T-helper 2 cell treated with Interferon-gamma antibody and Interleukin-4, amounts not matched to agents 5 μg/mL and 100 μg/mL, for 36 hours (primary cell): ENCODE measurements around the gene DHH.
"Not testable (repeated sequence)": the region's sequence is repeated elsewhere in the genome, so short reads cannot be mapped to it uniquely, and the experiment has no call there.

ENCODE experiments used
- DNase-seq: peaks from one replicate; pipeline ENCODE4 v3.0.0; 2021; ENCODE audit warnings: low spot score
- H3K27ac Mint-ChIP-seq: one replicate; pipeline ENCODE4 v1.8.0; 2021; ENCODE audit warnings: mild to moderate bottlenecking, mixed read lengths
- H3K27me3 Mint-ChIP-seq: one replicate; pipeline ENCODE4 v1.8.0; 2021; ENCODE audit warnings: low read depth, mixed read lengths
- H3K36me3 Mint-ChIP-seq: one replicate; pipeline ENCODE4 v1.8.0; 2021; ENCODE audit warnings: low read depth, mixed read lengths
- H3K4me1 Mint-ChIP-seq: one replicate; pipeline ENCODE4 v1.8.0; 2021; ENCODE audit warnings: low read depth, mixed read lengths
- H3K4me3 Mint-ChIP-seq: one replicate; pipeline ENCODE4 v1.8.0; 2022; ENCODE audit warnings: mild to moderate bottlenecking, moderate library complexity, mixed read lengths
- H3K9me3 Mint-ChIP-seq: one replicate; pipeline ENCODE4 v1.8.0; 2021; ENCODE audit warnings: mixed read lengths

DHH gene

GRCh38 chr12:49094160-49094974 is at the start of gene DHH:
Gene DHH (minus strand): TSS chr12:49094801. CDS start chr12:49094512, 289 bp downstream.
- H3K9me3 Mint-ChIP-seq: no peaks in the 10 kb centered on the region
- peaks cover 31% of the 10 kb centered on the region for H3K4me1 Mint-ChIP-seq
- no peak within 1 kb of the TSS for H3K4me3 Mint-ChIP-seq
- no peak for DNase-seq
- peaks cover 9% of the 10 kb centered on the region for H3K36me3 Mint-ChIP-seq
- no peak within 1 kb of the TSS for H3K27ac Mint-ChIP-seq
- peaks cover 62% of the 10 kb centered on the region for H3K27me3 Mint-ChIP-seq

- no peaks in the 10 kb centered on the region for H3K4me1 Mint-ChIP-seq
- H3K36me3 Mint-ChIP-seq: peaks cover 5% of the 10 kb centered on the region
- no peak overlapping the region for H3K4me3 Mint-ChIP-seq
- H3K9me3 Mint-ChIP-seq: no peaks in the 10 kb centered on the region
- no peak overlapping the region for H3K27ac Mint-ChIP-seq
- no peak for DNase-seq
- H3K27me3 Mint-ChIP-seq: no peaks in the 10 kb centered on the region
Measured at GRCh38 chr12:49144384-49144783, 49.8 kb upstream of the DHH start.

- H3K27ac Mint-ChIP-seq: no peak overlapping the region
- no peaks in the 10 kb centered on the region for H3K27me3 Mint-ChIP-seq
- DNase-seq: no peak
- H3K4me3 Mint-ChIP-seq: no peak overlapping the region
- no peaks in the 10 kb centered on the region for H3K9me3 Mint-ChIP-seq
- peaks cover 4% of the 10 kb centered on the region for H3K36me3 Mint-ChIP-seq
- peaks cover 7% of the 10 kb centered on the region for H3K4me1 Mint-ChIP-seq
Measured at GRCh38 chr12:49138999-49139398, 44.4 kb upstream of the DHH start.

GRCh38 chr12:49138587-49138986 is 44.0 kb upstream of the DHH start:
- no peaks in the 10 kb centered on the region for H3K27me3 Mint-ChIP-seq
- H3K4me1 Mint-ChIP-seq: peaks cover 9% of the 10 kb centered on the region
- no peak for DNase-seq
- peaks cover 4% of the 10 kb centered on the region for H3K36me3 Mint-ChIP-seq
- H3K4me3 Mint-ChIP-seq: no peak overlapping the region
- H3K9me3 Mint-ChIP-seq: no peaks in the 10 kb centered on the region
- no peak overlapping the region for H3K27ac Mint-ChIP-seq

- Mint-ChIP-seq H3K27ac (no peak overlapping the region), H3K27me3 (no peaks in the 10 kb centered on the region), H3K4me3 (no peak overlapping the region)
Measured at GRCh38 chr12:49137476-49137875, 42.9 kb upstream of the DHH start.

GRCh38 chr12:49136997-49137396 is 42.4 kb upstream of the DHH start:
- peaks cover 23% of the 10 kb centered on the region for H3K4me1 Mint-ChIP-seq
- not testable (repeated sequence) for DNase-seq, H3K27ac Mint-ChIP-seq, H3K9me3 Mint-ChIP-seq, H3K27me3 Mint-ChIP-seq, H3K4me3 Mint-ChIP-seq, H3K36me3 Mint-ChIP-seq

More at GRCh38 chr12:49137476-49137875, 42.9 kb upstream of the DHH start:
- Mint-ChIP-seq H3K4me1 (peaks cover 19% of the 10 kb centered on the region), H3K9me3 (no peaks in the 10 kb centered on the region), H3K36me3 (peaks cover 4% of the 10 kb centered on the region)
- no peak for DNase-seq

GRCh38 chr12:49133590-49133989 is 39.0 kb upstream of the DHH start:
- peak overlapping the region; percentile 21 for H3K4me3 Mint-ChIP-seq
- H3K27me3 Mint-ChIP-seq: peaks cover 3% of the 10 kb centered on the region
- peaks cover 27% of the 10 kb centered on the region for H3K36me3 Mint-ChIP-seq
- H3K9me3 Mint-ChIP-seq: no peaks in the 10 kb centered on the region
- H3K4me1 Mint-ChIP-seq: peaks cover 29% of the 10 kb centered on the region
- peak overlapping the region; percentile 20 for H3K27ac Mint-ChIP-seq
- DNase-seq: no peak

GRCh38 chr12:49133014-49133413 is 38.4 kb upstream of the DHH start:
- Mint-ChIP-seq H3K4me3 (peak overlapping the region; percentile 92), H3K36me3 (peaks cover 32% of the 10 kb centered on the region), H3K27me3 (peaks cover 3% of the 10 kb centered on the region), H3K27ac (no peak overlapping the region), H3K4me1 (peaks cover 27% of the 10 kb centered on the region), H3K9me3 (no peaks in the 10 kb centered on the region)
- no peak for DNase-seq

GRCh38 chr12:49131894-49132461 is 37.4 kb upstream of the DHH start:
- Mint-ChIP-seq H3K9me3 (no peaks in the 10 kb centered on the region), H3K27ac (peak overlapping the region; percentile 94), H3K36me3 (peaks cover 42% of the 10 kb centered on the region), H3K4me1 (peaks cover 36% of the 10 kb centered on the region), H3K27me3 (peaks cover 3% of the 10 kb centered on the region), H3K4me3 (peak overlapping the region; percentile 92)
- no peak for DNase-seq

GRCh38 chr12:49131051-49131893 is 36.7 kb upstream of the DHH start, which contains the start of gene TUBA1B:
Gene TUBA1B (minus strand): TSS chr12:49131395. CDS start chr12:49131300, 95 bp downstream.
- Mint-ChIP-seq H3K4me3 (peak within 1 kb of the TSS; percentile 99), H3K4me1 (peaks cover 37% of the 10 kb centered on the region), H3K9me3 (no peaks in the 10 kb centered on the region), H3K36me3 (peaks cover 46% of the 10 kb centered on the region), H3K27ac (peak within 1 kb of the TSS; percentile 98), H3K27me3 (peaks cover 3% of the 10 kb centered on the region)
- peak; percentile 90 for DNase-seq

- Mint-ChIP-seq H3K27me3 (peaks cover 3% of the 10 kb centered on the region), H3K4me1 (peaks cover 37% of the 10 kb centered on the region), H3K36me3 (peaks cover 49% of the 10 kb centered on the region), H3K9me3 (no peaks in the 10 kb centered on the region), H3K27ac (peak overlapping the region; percentile 98), H3K4me3 (peak overlapping the region; percentile 99)
- DNase-seq: peak; percentile 93
Measured at GRCh38 chr12:49130151-49131050, 35.8 kb upstream of the DHH start.

- H3K36me3 Mint-ChIP-seq: peaks cover 49% of the 10 kb centered on the region
- peaks cover 3% of the 10 kb centered on the region for H3K27me3 Mint-ChIP-seq
- peak overlapping the region; percentile 99 for H3K4me3 Mint-ChIP-seq
- H3K4me1 Mint-ChIP-seq: peaks cover 37% of the 10 kb centered on the region
- no peaks in the 10 kb centered on the region for H3K9me3 Mint-ChIP-seq
- DNase-seq: no peak
- peak overlapping the region; percentile 98 for H3K27ac Mint-ChIP-seq
Measured at GRCh38 chr12:49129332-49130150, 34.9 kb upstream of the DHH start.
